ENCODE data around the gene TEX29.

DNA sequence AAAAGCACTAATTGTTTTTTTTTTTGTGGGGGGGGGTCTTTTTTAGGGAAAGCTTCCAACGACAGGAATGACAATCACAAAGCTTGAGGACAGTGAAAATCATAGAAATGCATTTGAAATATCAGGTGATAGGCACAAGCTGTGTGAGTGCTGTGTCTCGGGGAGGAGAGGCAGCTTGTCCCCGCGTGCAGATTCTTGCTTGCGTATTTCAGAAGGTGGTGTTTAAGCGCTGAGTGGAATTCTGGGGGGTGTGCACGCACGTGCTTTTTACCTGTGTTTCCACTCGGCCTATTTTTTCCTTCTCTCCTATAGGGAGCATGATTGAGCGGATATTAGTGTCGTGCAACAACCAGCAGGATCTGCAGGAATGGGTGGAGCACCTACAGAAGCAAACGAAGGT lies 40.2 kb upstream of the TEX29 start:
- TF ChIP-seq, protein P1, sequence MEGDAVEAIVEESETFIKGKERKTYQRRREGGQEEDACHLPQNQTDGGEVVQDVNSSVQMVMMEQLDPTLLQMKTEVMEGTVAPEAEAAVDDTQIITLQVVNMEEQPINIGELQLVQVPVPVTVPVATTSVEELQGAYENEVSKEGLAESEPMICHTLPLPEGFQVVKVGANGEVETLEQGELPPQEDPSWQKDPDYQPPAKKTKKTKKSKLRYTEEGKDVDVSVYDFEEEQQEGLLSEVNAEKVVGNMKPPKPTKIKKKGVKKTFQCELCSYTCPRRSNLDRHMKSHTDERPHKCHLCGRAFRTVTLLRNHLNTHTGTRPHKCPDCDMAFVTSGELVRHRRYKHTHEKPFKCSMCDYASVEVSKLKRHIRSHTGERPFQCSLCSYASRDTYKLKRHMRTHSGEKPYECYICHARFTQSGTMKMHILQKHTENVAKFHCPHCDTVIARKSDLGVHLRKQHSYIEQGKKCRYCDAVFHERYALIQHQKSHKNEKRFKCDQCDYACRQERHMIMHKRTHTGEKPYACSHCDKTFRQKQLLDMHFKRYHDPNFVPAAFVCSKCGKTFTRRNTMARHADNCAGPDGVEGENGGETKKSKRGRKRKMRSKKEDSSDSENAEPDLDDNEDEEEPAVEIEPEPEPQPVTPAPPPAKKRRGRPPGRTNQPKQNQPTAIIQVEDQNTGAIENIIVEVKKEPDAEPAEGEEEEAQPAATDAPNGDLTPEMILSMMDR (IDR thresholded peaks at IDR 0.05; ENCODE audit: low read depth, low read length) = no peak
- TF ChIP-seq POLR2A (IDR thresholded peaks at IDR 0.05; ENCODE audit: extremely low read depth, insufficient read length) = no peak

Measured in NB4 (cell line).